ENCODE measurements around the gene MTM1.

The MTM1 gene

DNA sequence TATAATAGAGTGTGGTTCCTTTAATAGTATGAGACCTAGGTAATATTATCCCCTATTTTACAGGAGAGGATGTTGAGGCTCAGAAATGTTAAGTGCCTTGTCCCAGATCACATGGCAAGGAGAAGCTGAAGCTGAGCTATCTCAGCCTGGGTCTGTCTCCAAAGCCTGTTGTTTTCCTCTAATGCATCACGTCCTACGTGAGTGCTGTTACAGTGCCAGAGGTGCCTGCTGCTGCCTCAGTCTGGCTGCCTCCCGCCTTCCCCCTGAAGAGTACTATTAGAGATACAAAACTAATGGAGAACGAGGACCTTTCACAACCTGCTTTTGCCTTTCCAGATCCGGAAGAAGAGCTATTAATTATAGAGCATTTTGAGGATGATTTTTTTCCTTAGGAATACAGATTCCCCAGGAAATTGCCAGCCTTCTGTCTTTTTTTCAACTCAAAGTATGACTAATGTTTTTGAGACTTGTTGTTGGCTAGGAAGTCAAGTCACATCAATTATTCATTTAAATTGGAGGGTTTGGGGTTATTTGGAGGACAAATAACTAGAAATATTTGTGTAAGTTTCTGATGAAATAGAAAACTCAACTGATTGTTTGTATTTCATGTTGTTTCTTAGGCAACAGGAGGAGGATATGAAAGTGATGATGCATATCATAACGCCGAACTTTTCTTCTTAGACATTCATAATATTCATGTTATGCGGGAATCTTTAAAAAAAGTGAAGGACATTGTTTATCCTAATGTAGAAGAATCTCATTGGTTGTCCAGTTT lies 80.9 kb downstream of the MTM1 start:
- DNase-seq (ENCODE audit: low read depth), result no peak
- TF ChIP-seq, protein P1, sequence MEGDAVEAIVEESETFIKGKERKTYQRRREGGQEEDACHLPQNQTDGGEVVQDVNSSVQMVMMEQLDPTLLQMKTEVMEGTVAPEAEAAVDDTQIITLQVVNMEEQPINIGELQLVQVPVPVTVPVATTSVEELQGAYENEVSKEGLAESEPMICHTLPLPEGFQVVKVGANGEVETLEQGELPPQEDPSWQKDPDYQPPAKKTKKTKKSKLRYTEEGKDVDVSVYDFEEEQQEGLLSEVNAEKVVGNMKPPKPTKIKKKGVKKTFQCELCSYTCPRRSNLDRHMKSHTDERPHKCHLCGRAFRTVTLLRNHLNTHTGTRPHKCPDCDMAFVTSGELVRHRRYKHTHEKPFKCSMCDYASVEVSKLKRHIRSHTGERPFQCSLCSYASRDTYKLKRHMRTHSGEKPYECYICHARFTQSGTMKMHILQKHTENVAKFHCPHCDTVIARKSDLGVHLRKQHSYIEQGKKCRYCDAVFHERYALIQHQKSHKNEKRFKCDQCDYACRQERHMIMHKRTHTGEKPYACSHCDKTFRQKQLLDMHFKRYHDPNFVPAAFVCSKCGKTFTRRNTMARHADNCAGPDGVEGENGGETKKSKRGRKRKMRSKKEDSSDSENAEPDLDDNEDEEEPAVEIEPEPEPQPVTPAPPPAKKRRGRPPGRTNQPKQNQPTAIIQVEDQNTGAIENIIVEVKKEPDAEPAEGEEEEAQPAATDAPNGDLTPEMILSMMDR (IDR thresholded peaks at IDR 0.05; ENCODE audit: insufficient read depth, low read depth, low read length, missing control alignments), result no peak
- H3K4me3 ChIP-seq (ENCODE audit: low read length), result no peak overlapping the region

- no peak overlapping the region for H3K4me3 ChIP-seq (ENCODE audit: low read length)
- no peak for DNase-seq (ENCODE audit: low read depth)
- TF ChIP-seq, protein P1 (IDR thresholded peaks at IDR 0.05; ENCODE audit: insufficient read depth, low read depth, low read length, missing control alignments), result no peak
These were observed 83.5 kb downstream of the MTM1 start for GRCh38 chrX:150651906-150652305.

DNA sequence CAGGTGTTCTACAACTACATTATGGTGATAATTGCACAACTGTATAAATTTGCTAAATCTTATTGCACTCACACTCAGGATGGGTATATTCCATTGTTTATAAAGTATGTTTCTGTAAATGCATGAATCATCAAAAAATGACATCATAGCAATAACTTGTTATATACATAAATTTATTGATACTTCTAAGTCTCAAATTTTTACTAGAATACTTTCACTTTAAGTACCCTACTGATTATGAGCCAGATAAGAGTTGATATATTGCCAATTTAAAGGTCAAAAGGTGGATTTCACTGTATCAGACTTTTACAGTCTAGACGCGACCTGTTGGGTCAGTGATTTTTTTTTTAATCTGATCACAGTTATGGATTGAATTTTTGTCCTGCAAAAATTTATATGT lies 87.4 kb downstream of the MTM1 start:
- TF ChIP-seq, protein P1 (IDR thresholded peaks at IDR 0.05; ENCODE audit: insufficient read depth, low read depth, low read length, missing control alignments), result no peak
- H3K4me3 ChIP-seq (ENCODE audit: low read length), result no peak overlapping the region
- DNase-seq (ENCODE audit: low read depth), result no peak

DNA sequence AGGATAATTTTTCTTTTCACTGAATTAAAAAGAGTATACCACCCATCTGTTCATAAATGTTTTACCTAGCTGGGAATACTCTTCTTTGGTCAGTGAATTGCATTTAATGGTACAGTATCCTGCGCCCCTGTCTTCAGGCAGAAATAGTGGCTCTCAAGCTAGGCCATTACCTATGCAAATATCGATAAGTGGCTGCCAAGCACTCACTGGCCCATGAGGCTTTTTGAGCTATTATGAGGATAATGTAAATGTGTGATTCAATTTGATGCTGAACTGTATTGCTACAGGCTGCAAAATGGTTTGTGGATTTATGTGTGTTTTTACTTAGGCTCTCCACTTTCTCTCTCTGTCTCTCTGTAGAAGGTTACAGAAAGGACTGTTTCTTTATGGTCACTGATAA lies 94.7 kb downstream of the MTM1 start:
- no peak overlapping the region for H3K4me3 ChIP-seq (ENCODE audit: low read length)
- TF ChIP-seq, protein P1 (IDR thresholded peaks at IDR 0.05; ENCODE audit: insufficient read depth, low read depth, low read length, missing control alignments), result no peak
- no peak for DNase-seq (ENCODE audit: low read depth)

- no peak for DNase-seq (ENCODE audit: low read depth)
- no peak overlapping the region for H3K4me3 ChIP-seq (ENCODE audit: low read length)
- TF ChIP-seq, protein P1 (IDR thresholded peaks at IDR 0.05; ENCODE audit: insufficient read depth, low read depth, low read length, missing control alignments), result no peak
These were observed 95.9 kb downstream of the MTM1 start for GRCh38 chrX:150664290-150664689.

- TF ChIP-seq, protein P1 (IDR thresholded peaks at IDR 0.05; ENCODE audit: insufficient read depth, low read depth, low read length, missing control alignments), result no peak
- H3K4me3 ChIP-seq (ENCODE audit: low read length), result no peak overlapping the region
- no peak for DNase-seq (ENCODE audit: low read depth)
These were observed 107.8 kb downstream of the MTM1 start for GRCh38 chrX:150676221-150676620.

DNA sequence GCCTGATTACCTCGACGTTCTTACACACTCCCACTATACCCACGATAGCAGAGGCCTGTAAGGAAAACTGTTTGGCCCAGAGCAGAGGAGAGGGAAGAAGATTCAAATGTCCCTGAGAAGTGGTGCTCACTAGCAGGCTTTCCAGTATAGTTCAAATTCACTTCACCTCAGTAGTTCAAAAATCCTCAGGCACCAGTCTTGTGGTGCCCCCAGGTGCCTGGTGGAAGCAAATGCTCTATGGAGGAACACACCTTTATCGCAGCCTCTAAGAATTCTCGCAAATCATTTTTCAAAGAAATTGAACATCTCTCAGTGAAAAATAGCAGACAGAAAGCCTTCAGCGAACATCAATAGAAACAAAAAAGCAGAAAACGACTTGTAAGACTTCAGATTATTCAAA lies 112.6 kb downstream of the MTM1 start:
- DNase-seq (ENCODE audit: low read depth), result peak; percentile 50
- H3K4me3 ChIP-seq (ENCODE audit: low read length), result no peak overlapping the region
- TF ChIP-seq, protein P1 (IDR thresholded peaks at IDR 0.05; ENCODE audit: insufficient read depth, low read depth, low read length, missing control alignments), result peak; percentile 68

Measured in epithelial cell of esophagus (primary cell).